HG02938 (cell line): ENCODE measurements around the gene IQSEC1.

ENCODE experiments used
- ATAC-seq: cut with Tn5 transposase; IDR thresholded peaks from one replicate; pipeline ENCODE4 v1.9.1; 2021; ENCODE audit warnings: mild to moderate bottlenecking, moderate library complexity; ENCODE audit not compliant: unreplicated experiment

The IQSEC1 gene

GRCh38 chr3:13108861-13109260 lies 35.6 kb upstream of the IQSEC1 start:
- no peak for ATAC-seq

- no peak for ATAC-seq
Observed at GRCh38 chr3:13107661-13108060, 34.4 kb upstream of the IQSEC1 start.

GRCh38 chr3:13106308-13107001 lies 33.2 kb upstream of the IQSEC1 start:
- ATAC-seq = no peak

GRCh38 chr3:13105896-13106250 lies 32.6 kb upstream of the IQSEC1 start:
- no peak for ATAC-seq

GRCh38 chr3:13105181-13105895 lies 32.1 kb upstream of the IQSEC1 start:
- ATAC-seq = no peak

- ATAC-seq = no peak
Observed at GRCh38 chr3:13104511-13104910, 31.3 kb upstream of the IQSEC1 start.

GRCh38 chr3:13103416-13104058 lies 30.3 kb upstream of the IQSEC1 start:
- ATAC-seq = no peak

GRCh38 chr3:13102386-13103345 lies 29.4 kb upstream of the IQSEC1 start:
- no peak for ATAC-seq

GRCh38 chr3:13099707-13100106 lies 26.5 kb upstream of the IQSEC1 start:
- ATAC-seq = no peak

- no peak for ATAC-seq
Observed at GRCh38 chr3:13098192-13098988, 25.2 kb upstream of the IQSEC1 start.

GRCh38 chr3:13096356-13096755 lies 23.1 kb upstream of the IQSEC1 start:
- no peak for ATAC-seq

- no peak for ATAC-seq
Observed at GRCh38 chr3:13095408-13095937, 22.2 kb upstream of the IQSEC1 start.

GRCh38 chr3:13093687-13094086 lies 20.5 kb upstream of the IQSEC1 start:
- no peak for ATAC-seq

GRCh38 chr3:13092621-13093617 lies 19.7 kb upstream of the IQSEC1 start:
- no peak for ATAC-seq

- peak; percentile 63 for ATAC-seq
Observed at GRCh38 chr3:13091898-13092611, 18.8 kb upstream of the IQSEC1 start.

- no peak for ATAC-seq
Observed at GRCh38 chr3:13088028-13089006, 15.1 kb upstream of the IQSEC1 start.
